GM12878 (cell line): ENCODE data around the gene ZG16. TPM values are rescaled to one million over a fixed set of nuclear protein-coding genes. Genes with fewer than 3 reads are reported as not detected.

Experiments
- ASH2L ChIP-seq: fragments of 300-600, 200-600 bp; sonication (generic); IDR thresholded peaks from 2 replicates; pipeline ENCODE4 v1.6.1; 2017; ENCODE audit warnings: low read depth, mild to moderate bottlenecking, borderline replicate concordance
- HDAC2 ChIP-seq: fragments of 200-600 bp; sonication (generic); IDR thresholded peaks from 2 replicates; pipeline ENCODE4 v1.6.1; 2017
- IKZF1 ChIP-seq: fragments of 450-650 bp; conservative IDR thresholded peaks from 2 replicates; pipeline ENCODE4 v1.6.1; 2017; ENCODE audit warnings: antibody characterized with exemption, mild to moderate bottlenecking
- KAT2A ChIP-seq: conservative IDR thresholded peaks from 2 replicates; pipeline ENCODE4 v1.6.1; 2011; ENCODE audit warnings: low read depth, low read length; ENCODE audit not compliant: control insufficient read depth
- MXI1 ChIP-seq: fragments of 150-350 bp; IDR thresholded peaks from 2 replicates; pipeline ENCODE4 v1.6.1; 2011; ENCODE audit warnings: low read depth, mild to moderate bottlenecking, inconsistent platforms, low read length, improper control_type of control experiment
- PAX8 ChIP-seq: fragments of 450-650 bp; IDR thresholded peaks from 2 replicates; pipeline ENCODE4 v1.6.1; 2017; ENCODE audit warnings: mild to moderate bottlenecking, moderate library complexity
- POLR2A ChIP-seq: IDR thresholded peaks from 2 replicates; pipeline ENCODE4 v1.6.1; 2011; ENCODE audit warnings: low read depth, mild to moderate bottlenecking, low read length
- POLR2AphosphoS2 ChIP-seq: IDR thresholded peaks from 2 replicates; pipeline ENCODE4 v1.6.1; 2011; ENCODE audit warnings: low read depth, mild to moderate bottlenecking, low read length, improper control_type of control experiment, moderate library complexity
- SMC3 ChIP-seq: IDR thresholded peaks from 2 replicates; pipeline ENCODE4 v1.6.1; 2011; ENCODE audit warnings: low read length, improper control_type of control experiment, borderline replicate concordance
- SPI1 ChIP-seq: IDR thresholded peaks from 2 replicates; pipeline ENCODE4 v1.6.1; 2011; ENCODE audit warnings: low read depth, mild to moderate bottlenecking, low read length, moderate library complexity, borderline replicate concordance; ENCODE audit not compliant: insufficient read depth
- SREBF1 ChIP-seq: IDR thresholded peaks from 2 replicates; pipeline ENCODE4 v1.6.1; 2012; ENCODE audit warnings: mild to moderate bottlenecking, low read length
- YY1 ChIP-seq: IDR thresholded peaks from 2 replicates; pipeline ENCODE4 v1.6.1; 2011; ENCODE audit warnings: low read depth, mild to moderate bottlenecking, low read length
- ZZZ3 ChIP-seq: IDR thresholded peaks from 2 replicates; pipeline ENCODE4 v1.6.1; 2011; ENCODE audit warnings: low read depth; ENCODE audit not compliant: control insufficient read depth, insufficient read length
- polyA plus RNA-seq, 11 experiments: library from polyadenylated mRNA; depleted of rRNA in 4 of 11; unstranded in 6 of 11; stranded (reverse) in 5 of 11; fragments of >200 nt; fragmentation: Nextera tagmentation in 4 of 11; fragmentation: Illumina TruSeq in 1 of 11; extraction: Ambion mirVana in 4 of 11; extraction: Trizol in 1 of 11; gene quantifications; 1 replicate in 1 of 11; 2 replicates in 10 of 11; pipeline versions ENCODE4 v1.2.1 to v1.2.3, GENCODE V29; 2011 to 2016; ENCODE audit warnings: inconsistent platforms in 2 of 11, missing spikeins in 2 of 11, low read depth in 1 of 11
- total RNA-seq, 4 experiments: library from RNA; depleted of rRNA in 3 of 4; stranded (reverse); fragments of >200 nt in 3 of 4; fragmentation: Illumina TruSeq in 1 of 4; extraction: Trizol in 1 of 4; gene quantifications; 2 replicates each; pipeline versions ENCODE4 v1.2.1 to v1.2.3, GENCODE V29; 2013 to 2021
- TF ChIP-seq, protein P1 (sequence below): fragments of 450-650 bp; IDR thresholded peaks from 2 replicates; pipeline ENCODE4 v1.6.1; 2018; ENCODE audit warnings: borderline replicate concordance, mild to moderate bottlenecking; ENCODE audit not compliant: partially characterized antibody
- TF ChIP-seq, protein P2 (sequence below): fragments of 450-650 bp; IDR thresholded peaks from 2 replicates; pipeline ENCODE4 v1.6.1; 2017; ENCODE audit warnings: mild to moderate bottlenecking, low read depth, inconsistent platforms; ENCODE audit not compliant: poor library complexity, severe bottlenecking
- TF ChIP-seq, protein P3 (sequence below): IDR thresholded peaks from 2 replicates; pipeline ENCODE4 v1.6.1; 2011; ENCODE audit warnings: low read depth, low read length, improper control_type of control experiment, borderline replicate concordance
- TF ChIP-seq, protein P4 (sequence below): IDR thresholded peaks from 2 replicates; pipeline ENCODE4 v1.6.1; 2012; ENCODE audit warnings: low read depth, low read length, improper control_type of control experiment

The ZG16 gene
- total and polyA plus RNA-seq, 10 of the 15 experiments (the other 5 are each of a cell fraction or from before 2014, with no cell fraction given), result not detected

DNA sequence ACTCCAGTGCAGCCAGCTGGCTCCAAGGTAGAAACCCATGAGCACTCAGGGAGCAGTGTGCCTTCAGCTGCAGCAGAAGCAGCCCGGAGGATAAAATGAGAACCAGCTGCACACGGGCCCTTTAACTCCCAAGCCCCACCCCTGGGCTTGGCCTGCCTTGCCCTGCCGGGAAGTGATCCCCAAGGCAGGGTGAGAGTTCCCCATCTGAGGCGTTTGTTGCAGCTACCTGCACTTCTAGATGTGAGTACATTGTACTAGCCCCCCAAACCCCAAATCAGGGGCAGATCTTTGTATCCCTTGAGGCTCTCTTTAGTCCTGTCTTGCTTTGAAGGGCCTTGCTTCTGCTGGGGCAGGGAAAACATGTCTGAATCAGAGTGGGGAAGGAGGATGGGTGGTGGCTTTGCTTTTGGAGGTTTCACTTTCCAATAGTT is 42.2 kb downstream of the ZG16 start, which contains the start of gene MVP (continued):
- TF ChIP-seq SPI1 (peak; percentile 65; the same call in 1 of the 2 replicates), MXI1 (peak; percentile 87), KAT2A (no peak), POLR2AphosphoS2 (no peak; the same call in none of the 2 replicates), SREBF1 (no peak), ZZZ3 (no peak), ASH2L (no peak), YY1 (0 out of 2 replicates have a peak, but pooled peaks have one; percentile 24), POLR2A (peak; percentile 32; the same call in 1 of the 2 replicates), IKZF1 (no peak), SMC3 (no peak), HDAC2 (no peak), PAX8 (no peak)
- TF ChIP-seq, protein P1, sequence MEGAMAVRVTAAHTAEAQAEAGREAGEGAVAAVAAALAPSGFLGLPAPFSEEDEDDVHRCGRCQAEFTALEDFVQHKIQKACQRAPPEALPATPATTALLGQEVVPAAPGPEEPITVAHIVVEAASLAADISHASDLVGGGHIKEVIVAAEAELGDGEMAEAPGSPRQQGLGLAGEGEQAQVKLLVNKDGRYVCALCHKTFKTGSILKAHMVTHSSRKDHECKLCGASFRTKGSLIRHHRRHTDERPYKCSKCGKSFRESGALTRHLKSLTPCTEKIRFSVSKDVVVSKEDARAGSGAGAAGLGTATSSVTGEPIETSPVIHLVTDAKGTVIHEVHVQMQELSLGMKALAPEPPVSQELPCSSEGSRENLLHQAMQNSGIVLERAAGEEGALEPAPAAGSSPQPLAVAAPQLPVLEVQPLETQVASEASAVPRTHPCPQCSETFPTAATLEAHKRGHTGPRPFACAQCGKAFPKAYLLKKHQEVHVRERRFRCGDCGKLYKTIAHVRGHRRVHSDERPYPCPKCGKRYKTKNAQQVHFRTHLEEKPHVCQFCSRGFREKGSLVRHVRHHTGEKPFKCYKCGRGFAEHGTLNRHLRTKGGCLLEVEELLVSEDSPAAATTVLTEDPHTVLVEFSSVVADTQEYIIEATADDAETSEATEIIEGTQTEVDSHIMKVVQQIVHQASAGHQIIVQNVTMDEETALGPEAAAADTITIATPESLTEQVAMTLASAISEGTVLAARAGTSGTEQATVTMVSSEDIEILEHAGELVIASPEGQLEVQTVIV, result peak; percentile 13
- TF ChIP-seq, protein P2, sequence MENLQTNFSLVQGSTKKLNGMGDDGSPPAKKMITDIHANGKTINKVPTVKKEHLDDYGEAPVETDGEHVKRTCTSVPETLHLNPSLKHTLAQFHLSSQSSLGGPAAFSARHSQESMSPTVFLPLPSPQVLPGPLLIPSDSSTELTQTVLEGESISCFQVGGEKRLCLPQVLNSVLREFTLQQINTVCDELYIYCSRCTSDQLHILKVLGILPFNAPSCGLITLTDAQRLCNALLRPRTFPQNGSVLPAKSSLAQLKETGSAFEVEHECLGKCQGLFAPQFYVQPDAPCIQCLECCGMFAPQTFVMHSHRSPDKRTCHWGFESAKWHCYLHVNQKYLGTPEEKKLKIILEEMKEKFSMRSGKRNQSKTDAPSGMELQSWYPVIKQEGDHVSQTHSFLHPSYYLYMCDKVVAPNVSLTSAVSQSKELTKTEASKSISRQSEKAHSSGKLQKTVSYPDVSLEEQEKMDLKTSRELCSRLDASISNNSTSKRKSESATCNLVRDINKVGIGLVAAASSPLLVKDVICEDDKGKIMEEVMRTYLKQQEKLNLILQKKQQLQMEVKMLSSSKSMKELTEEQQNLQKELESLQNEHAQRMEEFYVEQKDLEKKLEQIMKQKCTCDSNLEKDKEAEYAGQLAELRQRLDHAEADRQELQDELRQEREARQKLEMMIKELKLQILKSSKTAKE, result no peak
- TF ChIP-seq, protein P3, sequence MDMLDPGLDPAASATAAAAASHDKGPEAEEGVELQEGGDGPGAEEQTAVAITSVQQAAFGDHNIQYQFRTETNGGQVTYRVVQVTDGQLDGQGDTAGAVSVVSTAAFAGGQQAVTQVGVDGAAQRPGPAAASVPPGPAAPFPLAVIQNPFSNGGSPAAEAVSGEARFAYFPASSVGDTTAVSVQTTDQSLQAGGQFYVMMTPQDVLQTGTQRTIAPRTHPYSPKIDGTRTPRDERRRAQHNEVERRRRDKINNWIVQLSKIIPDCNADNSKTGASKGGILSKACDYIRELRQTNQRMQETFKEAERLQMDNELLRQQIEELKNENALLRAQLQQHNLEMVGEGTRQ, result no peak
- TF ChIP-seq, protein P4, sequence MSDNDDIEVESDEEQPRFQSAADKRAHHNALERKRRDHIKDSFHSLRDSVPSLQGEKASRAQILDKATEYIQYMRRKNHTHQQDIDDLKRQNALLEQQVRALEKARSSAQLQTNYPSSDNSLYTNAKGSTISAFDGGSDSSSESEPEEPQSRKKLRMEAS, result no peak
